ENCODE data around the gene ALDH1B1. TPM values are rescaled to one million over a fixed set of nuclear protein-coding genes. Genes with fewer than 3 reads are reported as not detected.

The ALDH1B1 gene
- total RNA-seq, 4 donors from 2014 or later, result 253 to 364 (median 272) TPM

GRCh38 chr9:38357350-38358114 is 35.0 kb upstream of the ALDH1B1 start:
- intact Hi-C loops (cut with DNase I), result no loop called here
- no peak overlapping the region for H3K4me3 ChIP-seq

GRCh38 chr9:38358390-38359296 is 33.9 kb upstream of the ALDH1B1 start:
- peaks cover 0 to 34% (median 25%) of the 10 kb centered on the region in 4 donors for H3K4me1 ChIP-seq
- H3K4me3 ChIP-seq, result no peak overlapping the region
- no peaks in the 10 kb centered on the region for H3K9me3 ChIP-seq
- TF ChIP-seq POLR2A (IDR thresholded peaks at IDR 0.05; ENCODE audit: low read depth) (no peak), CTCF (IDR thresholded peaks at IDR 0.05) (no peak), EP300 (IDR thresholded peaks at IDR 0.05) (no peak), POLR2AphosphoS5 (IDR thresholded peaks at IDR 0.05) (no peak)
- H3K27ac ChIP-seq (replicated peaks in 1 of 4), result no peak overlapping the region
- WGBS, result 83% methylated on average over 9 of the region's 9 CpGs
- intact Hi-C loops (cut with DNase I), result no loop called here
- H3K27me3 ChIP-seq, result no peaks in the 10 kb centered on the region
- DNase-seq (ENCODE audit: extremely low spot score), result no peak
- H3K36me3 ChIP-seq, result no peaks in the 10 kb centered on the region

More at GRCh38 chr9:38357350-38358114, 35.0 kb upstream of the ALDH1B1 start:
- Histone ChIP-seq H3K27ac (replicated peaks in 1 of 4) (no peak overlapping the region), H3K36me3 (no peaks in the 10 kb centered on the region), H3K4me1 (peaks cover 0 to 29% (median 22%) of the 10 kb centered on the region in 4 donors), H3K27me3 (no peaks in the 10 kb centered on the region), H3K9me3 (no peaks in the 10 kb centered on the region)
- WGBS, result 67% methylated on average over 5 of the region's 5 CpGs
- TF ChIP-seq CTCF (IDR thresholded peaks at IDR 0.05) (no peak), EP300 (IDR thresholded peaks at IDR 0.05) (no peak), POLR2A (IDR thresholded peaks at IDR 0.05; ENCODE audit: low read depth) (no peak), POLR2AphosphoS5 (IDR thresholded peaks at IDR 0.05) (no peak)
- DNase-seq (ENCODE audit: extremely low spot score), result no peak

- TF ChIP-seq EP300 (IDR thresholded peaks at IDR 0.05), result no peak
- TF ChIP-seq POLR2AphosphoS5 (IDR thresholded peaks at IDR 0.05), result no peak
- no peak for DNase-seq (ENCODE audit: extremely low spot score)
- no peaks in the 10 kb centered on the region for H3K36me3 ChIP-seq
- H3K9me3 ChIP-seq, result no peaks in the 10 kb centered on the region
- H3K27ac ChIP-seq (replicated peaks in 1 of 4), result no peak overlapping the region
- intact Hi-C loops (cut with DNase I), result no loop called here
- peaks cover 0 to 34% (median 27%) of the 10 kb centered on the region in 4 donors for H3K4me1 ChIP-seq
- no peak overlapping the region for H3K4me3 ChIP-seq
- WGBS, result 86% methylated on average over 6 of the region's 6 CpGs
- H3K27me3 ChIP-seq, result no peaks in the 10 kb centered on the region
Measured at GRCh38 chr9:38359297-38359653, 33.2 kb upstream of the ALDH1B1 start.

- H3K27ac ChIP-seq (replicated peaks in 1 of 4), result no peak overlapping the region
- no peak for DNase-seq (ENCODE audit: extremely low spot score)
- H3K9me3 ChIP-seq, result no peaks in the 10 kb centered on the region
- H3K4me1 ChIP-seq, result peaks cover 0 to 34% (median 27%) of the 10 kb centered on the region in 4 donors
- 66% methylated on average over 5 of the region's 5 CpGs for WGBS
- H3K36me3 ChIP-seq, result no peaks in the 10 kb centered on the region
- no peak overlapping the region for H3K4me3 ChIP-seq
- no peaks in the 10 kb centered on the region for H3K27me3 ChIP-seq
- no peak for TF ChIP-seq CTCF (IDR thresholded peaks at IDR 0.05)
- TF ChIP-seq EP300 (IDR thresholded peaks at IDR 0.05), result no peak
- TF ChIP-seq POLR2AphosphoS5 (IDR thresholded peaks at IDR 0.05), result no peak
- no peak for TF ChIP-seq POLR2A (IDR thresholded peaks at IDR 0.05; ENCODE audit: low read depth)
- intact Hi-C loops (cut with DNase I), result loop anchor here (2.0 to 10.0 kb wide), 4 partner anchors 198 to 615 kb away; no protein-coding TSS in a partner anchor
Measured at GRCh38 chr9:38359689-38360385, 32.7 kb upstream of the ALDH1B1 start.
